H9 (cell line): ENCODE results near the gene ITCH. TPM values are rescaled to one million over a fixed set of nuclear protein-coding genes. Genes with fewer than 3 reads are reported as not detected.

Experiments
- DNase-seq: peaks from one replicate; pipeline ENCODE4 v3.0.0-alpha.2; 2017
- H2AFZ ChIP-seq: one replicate; pipeline ENCODE4 v1.6.1; 2013; ENCODE audit warnings: mild to moderate bottlenecking, low read length, control low read depth, moderate library complexity
- H2AK5ac ChIP-seq: 2 replicates; pipeline ENCODE4 v1.6.1; 2013; ENCODE audit warnings: low read length, control low read depth, mixed read lengths; ENCODE audit not compliant: insufficient read length
- H2BK120ac ChIP-seq: one replicate; pipeline ENCODE4 v1.6.1; 2013; ENCODE audit warnings: low read depth, mild to moderate bottlenecking, low read length, control low read depth, inconsistent platforms; ENCODE audit not compliant: poor library complexity, severe bottlenecking
- H2BK12ac ChIP-seq: 2 replicates; pipeline ENCODE4 v1.6.1; 2013; ENCODE audit warnings: low read length, control low read depth, mixed read lengths, low read depth; ENCODE audit not compliant: insufficient read length
- H2BK15ac ChIP-seq: 2 replicates; pipeline ENCODE4 v1.6.1; 2013; ENCODE audit warnings: low read depth, low read length, control low read depth
- H2BK20ac ChIP-seq: one replicate; pipeline ENCODE4 v1.6.1; 2013; ENCODE audit warnings: low read depth, mild to moderate bottlenecking, low read length, control low read depth, inconsistent platforms; ENCODE audit not compliant: poor library complexity, severe bottlenecking
- H2BK5ac ChIP-seq: 2 replicates; pipeline ENCODE4 v1.6.1; 2013; ENCODE audit warnings: low read length, control low read depth, mixed read lengths; ENCODE audit not compliant: insufficient read length
- H3K14ac ChIP-seq: 2 replicates; pipeline ENCODE4 v1.6.1; 2013; ENCODE audit warnings: low read length, control low read depth; ENCODE audit not compliant: insufficient read depth
- H3K18ac ChIP-seq: 2 replicates; pipeline ENCODE4 v1.6.1; 2013; ENCODE audit warnings: low read depth, mild to moderate bottlenecking, mixed read lengths, low read length, control low read depth; ENCODE audit not compliant: insufficient read length
- H3K23ac ChIP-seq: 2 replicates; pipeline ENCODE4 v1.6.1; 2013; ENCODE audit warnings: low read length, control low read depth, mixed read lengths, low read depth; ENCODE audit not compliant: insufficient read length
- H3K23me2 ChIP-seq: 2 replicates; pipeline ENCODE4 v1.6.1; 2013; ENCODE audit warnings: low read depth, mild to moderate bottlenecking, mixed read lengths, low read length, control low read depth; ENCODE audit not compliant: insufficient read length, poor library complexity, severe bottlenecking
- H3K27ac ChIP-seq: 2 replicates; pipeline ENCODE4 v1.5.1; 2013; ENCODE audit warnings: low read length, control low read depth, mixed read lengths, low read depth; ENCODE audit not compliant: insufficient read length
- H3K27me3 ChIP-seq: 2 replicates; pipeline ENCODE4 v1.6.1; 2013; ENCODE audit warnings: low read length, control low read depth, inconsistent platforms; ENCODE audit not compliant: insufficient read depth
- H3K4ac ChIP-seq: 2 replicates; pipeline ENCODE4 v1.6.1; 2013; ENCODE audit warnings: low read depth, mild to moderate bottlenecking, control low read depth, inconsistent platforms, low read length, moderate library complexity
- H3K4me1 ChIP-seq: 2 replicates; pipeline ENCODE4 v1.6.1; 2013; ENCODE audit warnings: low read length, control low read depth, inconsistent platforms; ENCODE audit not compliant: insufficient read depth
- H3K4me2 ChIP-seq: 2 replicates; pipeline ENCODE4 v1.6.1; 2013; ENCODE audit warnings: low read length, control low read depth, mixed read lengths; ENCODE audit not compliant: insufficient read length, insufficient read depth
- H3K56ac ChIP-seq: 2 replicates; pipeline ENCODE4 v1.6.1; 2013; ENCODE audit warnings: low read depth, mild to moderate bottlenecking, mixed read lengths, low read length, control low read depth; ENCODE audit not compliant: insufficient read length
- H3K79me1 ChIP-seq: 2 replicates; pipeline ENCODE4 v1.6.1; 2013; ENCODE audit warnings: low read depth, mild to moderate bottlenecking, moderate library complexity, low read length, control low read depth, inconsistent platforms; ENCODE audit not compliant: insufficient read depth, poor library complexity, severe bottlenecking
- H3K79me2 ChIP-seq: 2 replicates; pipeline ENCODE4 v1.6.1; 2013; ENCODE audit warnings: low read length, control low read depth, inconsistent platforms; ENCODE audit not compliant: insufficient read depth
- H3K9ac ChIP-seq: 2 replicates; pipeline ENCODE4 v1.6.1; 2013; ENCODE audit warnings: low read length, control low read depth, mixed read lengths; ENCODE audit not compliant: insufficient read length; ENCODE audit errors: extremely low read depth
- H3K9me3 ChIP-seq: one replicate; pipeline ENCODE4 v1.6.1; 2013; ENCODE audit warnings: low read depth, low read length, inconsistent platforms; ENCODE audit not compliant: control insufficient read depth
- H3T11ph ChIP-seq: one replicate; pipeline ENCODE4 v1.6.1; 2013; ENCODE audit warnings: mild to moderate bottlenecking, low read length, control low read depth, inconsistent platforms
- H4K20me1 ChIP-seq: one replicate; pipeline ENCODE4 v1.6.1; 2013; ENCODE audit not compliant: control insufficient read depth, insufficient read length, insufficient read depth
- H4K5ac ChIP-seq: 2 replicates; pipeline ENCODE4 v1.6.1; 2013; ENCODE audit warnings: low read depth, mild to moderate bottlenecking, mixed read lengths, low read length, control low read depth; ENCODE audit not compliant: insufficient read length
- H4K8ac ChIP-seq: replicated peaks from 2 replicates; pipeline ENCODE4 v1.6.1; 2013; ENCODE audit warnings: low read length, control low read depth, mixed read lengths, low read depth; ENCODE audit not compliant: insufficient read length
- H4K91ac ChIP-seq: 2 replicates; pipeline ENCODE4 v1.6.1; 2013; ENCODE audit warnings: low read depth, mild to moderate bottlenecking, moderate library complexity, mixed read lengths, low read length, control low read depth; ENCODE audit not compliant: insufficient read length
- H3K27ac Mint-ChIP-seq, 3 experiments: 2 replicates in 2 of 3; 3 replicates in 1 of 3; pipeline ENCODE4 v1.8.0; 2020 to 2021; ENCODE audit warnings: mixed read lengths in 3 of 3, mild to moderate bottlenecking in 1 of 3, moderate library complexity in 1 of 3
- H3K27me3 Mint-ChIP-seq: 2 replicates; pipeline ENCODE4 v1.8.0; 2021; ENCODE audit warnings: low read depth, mild to moderate bottlenecking, moderate library complexity, mixed read lengths
- H3K36me3 Mint-ChIP-seq, 3 experiments: 2 replicates in 2 of 3; 3 replicates in 1 of 3; pipeline ENCODE4 v1.8.0; 2020 to 2021; ENCODE audit warnings: low read depth in 3 of 3, mixed read lengths in 3 of 3; ENCODE audit not compliant: insufficient read depth in 1 of 3
- H3K4me1 Mint-ChIP-seq, 2 experiments: 2 replicates each; pipeline ENCODE4 v1.8.0; 2020; ENCODE audit warnings: mixed read lengths in 2 of 2
- H3K4me3 Mint-ChIP-seq, 2 experiments: 2 replicates in 1 of 2; 3 replicates in 1 of 2; pipeline ENCODE4 v1.8.0; 2020 to 2021; ENCODE audit warnings: mild to moderate bottlenecking in 2 of 2, mixed read lengths in 2 of 2, moderate library complexity in 1 of 2
- H3K9me3 Mint-ChIP-seq, 2 experiments: 2 replicates in 1 of 2; 3 replicates in 1 of 2; pipeline ENCODE4 v1.8.0; 2020; ENCODE audit warnings: mild to moderate bottlenecking in 2 of 2, mixed read lengths in 2 of 2, moderate library complexity in 1 of 2
- CTCF ChIP-seq: fragments of 200-600 bp; sonication (generic); conservative IDR thresholded peaks from 3 replicates; pipeline ENCODE4 v1.8.0; 2021; ENCODE audit warnings: antibody characterized with exemption, mild to moderate bottlenecking
- WGBS: extraction: QIAGEN DNeasy Blood & Tissue Kit; methylation state at CpG from one replicate; pipeline ENCODE4 v1.1.7; 2013; ENCODE audit warnings: missing lambda C conversion rate, low lambda C conversion rate, mixed read lengths; ENCODE audit not compliant: insufficient read length; ENCODE audit errors: extremely low coverage; 5-methylcytosine and 5-hydroxymethylcytosine counted together
- total RNA-seq: library from RNA; stranded (reverse); gene quantifications from 2 replicates; pipeline ENCODE4 v1.2.1, GENCODE V29; 2021

Gene ITCH
- total RNA-seq, 1 experiment from 2014 or later: 55.9 TPM

- H3K23me2 ChIP-seq: peaks cover 7% of the 10 kb centered on the region
- no peaks in the 10 kb centered on the region for H4K20me1 ChIP-seq
- no peak within 1 kb of the TSS for H3K23ac ChIP-seq
- H2BK12ac ChIP-seq: no peak within 1 kb of the TSS
- no peak within 1 kb of the TSS for H2AK5ac ChIP-seq
- H2BK20ac ChIP-seq: no peak within 1 kb of the TSS
- no peak within 1 kb of the TSS for H2BK5ac ChIP-seq
- H3K14ac ChIP-seq: peak within 1 kb of the TSS; percentile 92
- H4K91ac ChIP-seq: no peak within 1 kb of the TSS
- DNase-seq: peak; percentile 95
- peaks cover 2% of the 10 kb centered on the region; the same call in 1 of the 2 replicates for H3K27me3 Mint-ChIP-seq
- H3K9me3 ChIP-seq: no peaks in the 10 kb centered on the region
- H3K27me3 ChIP-seq: no peaks in the 10 kb centered on the region
- no peak within 1 kb of the TSS for H3T11ph ChIP-seq
- no peaks in the 10 kb centered on the region; a peak in 1 of 5 replicates for H3K9me3 Mint-ChIP-seq
- H3K4me1 Mint-ChIP-seq: peaks cover 15 to 20% of the 10 kb centered on the region in 2 experiments
- no peaks in the 10 kb centered on the region for H3K4me1 ChIP-seq
- H3K36me3 Mint-ChIP-seq: peaks cover 0 to 28% (median 7%) of the 10 kb centered on the region in 3 experiments; a peak in 3 of 7 replicates
- H3K4ac ChIP-seq: no peak within 1 kb of the TSS
- WGBS: no CpG with 5 or more reads among the region's 59 CpGs
- H3K18ac ChIP-seq: peak within 1 kb of the TSS; percentile 80
- H3K4me3 Mint-ChIP-seq: peak within 1 kb of the TSS; percentile 93 to 97
- peak within 1 kb of the TSS; percentile 5 for H3K27ac ChIP-seq
- no peak within 1 kb of the TSS for H2BK15ac ChIP-seq
- H3K56ac ChIP-seq: no peak within 1 kb of the TSS
- no peaks in the 10 kb centered on the region for H3K79me1 ChIP-seq
- peak within 1 kb of the TSS; percentile 61 for H3K9ac ChIP-seq
- H3K27ac Mint-ChIP-seq: peak within 1 kb of the TSS; percentile 98 to 99 (median 98)
- peak within 1 kb of the TSS; percentile 84 for H3K4me2 ChIP-seq
- peak within 1 kb of the TSS; percentile 89 for H2AFZ ChIP-seq
- no peak within 1 kb of the TSS for H4K8ac ChIP-seq
- H4K5ac ChIP-seq: no peak within 1 kb of the TSS
- TF ChIP-seq CTCF: no peak
- H2BK120ac ChIP-seq: no peak within 1 kb of the TSS
- H3K79me2 ChIP-seq: peaks cover 4% of the 10 kb centered on the region; the same call in 1 of the 2 replicates
Observed at GRCh38 chr20:34516247-34517113, 153.4 kb downstream of the ITCH start, which contains the start of gene DYNLRB1. Gene DYNLRB1, plus strand, starts transcription at chr20:34516422. Its CDS starts 37 bp downstream, at chr20:34516459.
